ENCODE results near the gene NFX1.
"Not testable (repeated sequence)": the region's sequence is repeated elsewhere in the genome, so short reads cannot be mapped to it uniquely, and the experiment has no call there.

The NFX1 gene

DNA sequence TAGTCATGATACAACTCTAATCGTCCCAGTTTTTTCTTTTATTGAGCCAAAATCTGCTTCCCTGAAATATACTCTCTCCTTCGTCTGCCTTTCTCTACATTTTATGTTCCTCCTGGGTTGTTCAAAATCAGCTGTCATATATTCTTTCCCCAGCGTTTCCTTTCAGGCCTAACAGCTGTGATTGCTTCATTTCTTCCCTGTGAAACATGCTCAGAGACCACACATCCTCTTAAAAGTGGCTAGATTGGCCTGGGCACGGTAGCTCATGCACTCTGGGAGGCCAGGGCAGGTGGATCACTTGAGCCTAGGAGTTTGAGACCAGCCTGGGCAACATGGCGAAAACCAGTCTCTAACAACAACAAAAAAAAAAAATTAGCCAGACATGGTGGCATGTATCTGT, 25.1 kb downstream of the NFX1 start:
- ATAC-seq (no peak), DNase-seq (no peak)
- Mint-ChIP-seq H3K4me3 (no peak overlapping the region), H3K27me3 (no peaks in the 10 kb centered on the region), H3K4me1 (peaks cover 6% of the 10 kb centered on the region), H3K9me3 (no peaks in the 10 kb centered on the region), H3K27ac (no peak overlapping the region)

DNA sequence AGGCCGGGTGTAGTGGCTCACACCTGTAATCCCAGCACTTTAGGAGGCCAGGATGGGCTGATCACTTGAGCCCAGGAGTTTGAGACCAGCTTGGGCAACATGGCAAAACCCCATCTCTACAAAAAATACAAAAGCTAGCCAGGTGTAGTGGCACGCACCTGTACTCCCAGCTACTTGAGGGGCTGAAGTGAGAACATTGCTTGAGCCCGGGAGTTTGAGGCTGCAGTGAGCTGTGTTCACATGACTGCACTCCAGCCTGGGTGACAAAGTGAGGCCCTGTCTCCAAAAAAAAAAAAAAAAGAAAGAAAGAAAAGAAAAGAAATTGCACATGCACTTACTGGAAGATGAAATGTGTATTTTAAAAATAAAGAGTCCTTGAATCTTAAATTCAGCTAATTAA, 26.8 kb downstream of the NFX1 start:
- not testable (repeated sequence) for ATAC-seq

DNA sequence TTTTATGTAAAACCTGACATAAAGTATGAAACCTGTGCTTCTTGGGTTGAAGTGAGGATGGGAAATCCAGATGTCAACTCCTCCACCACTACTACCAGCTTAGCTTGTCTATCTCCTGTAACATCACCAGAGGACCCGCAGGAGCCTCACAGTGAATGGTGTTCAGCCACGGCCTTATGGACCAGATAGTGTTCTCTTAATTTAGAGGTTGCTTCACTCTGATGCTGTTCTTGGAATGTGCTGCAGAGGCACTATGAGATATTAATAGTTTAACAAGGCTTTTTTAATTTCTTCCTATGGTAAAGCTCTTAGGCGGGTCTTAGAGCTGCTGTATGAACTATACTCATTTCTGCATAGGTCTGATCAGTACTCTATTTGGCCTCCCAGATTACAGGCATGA, 27.9 kb downstream of the NFX1 start:
- ATAC-seq = no peak
- Mint-ChIP-seq H3K9me3 (no peaks in the 10 kb centered on the region), H3K27ac (no peak overlapping the region)

More for the DNA sequence above, 26.8 kb downstream of the NFX1 start:
- not testable (repeated sequence) for H3K9me3 Mint-ChIP-seq, DNase-seq, H3K4me3 Mint-ChIP-seq, H3K27ac Mint-ChIP-seq, H3K27me3 Mint-ChIP-seq
- H3K4me1 Mint-ChIP-seq = peaks cover 10% of the 10 kb centered on the region

DNA sequence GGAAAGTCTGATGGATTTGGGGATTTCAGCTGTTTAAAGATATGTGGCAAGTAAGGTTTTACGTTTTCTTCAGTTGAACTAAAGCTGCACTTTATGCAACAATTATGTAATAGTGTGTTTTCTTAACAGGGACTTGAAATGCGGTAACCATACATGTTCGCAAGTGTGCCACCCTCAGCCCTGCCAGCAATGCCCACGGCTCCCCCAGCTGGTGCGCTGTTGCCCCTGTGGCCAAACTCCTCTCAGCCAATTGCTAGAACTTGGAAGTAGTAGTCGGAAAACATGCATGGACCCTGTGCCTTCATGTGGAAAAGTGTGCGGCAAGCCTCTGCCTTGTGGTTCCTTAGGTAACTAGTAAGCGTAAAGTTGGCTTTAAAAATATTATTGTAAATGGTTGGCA, 28.5 kb downstream of the NFX1 start:
- H3K27ac Mint-ChIP-seq = no peak overlapping the region
- ATAC-seq = no peak
- peaks cover 10% of the 10 kb centered on the region for H3K4me1 Mint-ChIP-seq
- H3K27me3 Mint-ChIP-seq = no peaks in the 10 kb centered on the region
- H3K4me3 Mint-ChIP-seq = no peak overlapping the region
- no peaks in the 10 kb centered on the region for H3K9me3 Mint-ChIP-seq
- DNase-seq = no peak

More for the DNA sequence above, 27.9 kb downstream of the NFX1 start:
- H3K4me3 Mint-ChIP-seq = no peak overlapping the region
- H3K27me3 Mint-ChIP-seq = no peaks in the 10 kb centered on the region
- H3K4me1 Mint-ChIP-seq = peaks cover 10% of the 10 kb centered on the region
- no peak for DNase-seq

DNA sequence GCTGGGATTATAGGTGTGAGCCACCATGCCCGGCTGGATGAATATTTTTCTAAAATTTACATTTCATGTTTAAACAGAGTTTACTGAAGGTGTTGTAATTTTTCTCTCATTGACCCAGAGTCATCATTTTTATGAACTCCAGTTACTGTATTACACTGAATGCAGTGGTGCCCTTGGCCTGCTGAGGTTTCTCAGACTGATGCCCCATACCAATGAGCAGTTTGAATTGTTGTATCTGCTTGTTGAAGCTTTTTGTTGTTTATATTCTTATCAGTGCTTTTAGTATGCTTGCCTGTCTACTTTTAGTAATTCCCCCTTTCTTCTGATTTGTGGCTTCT, 29.9 kb downstream of the NFX1 start:
- Mint-ChIP-seq H3K9me3 (no peaks in the 10 kb centered on the region), H3K27ac (peak overlapping the region in 1 of 2 donors; percentile 80), H3K4me1 (peaks cover 10% of the 10 kb centered on the region), H3K27me3 (no peaks in the 10 kb centered on the region), H3K4me3 (no peak overlapping the region)
- DNase-seq = no peak
- no peak for ATAC-seq

DNA sequence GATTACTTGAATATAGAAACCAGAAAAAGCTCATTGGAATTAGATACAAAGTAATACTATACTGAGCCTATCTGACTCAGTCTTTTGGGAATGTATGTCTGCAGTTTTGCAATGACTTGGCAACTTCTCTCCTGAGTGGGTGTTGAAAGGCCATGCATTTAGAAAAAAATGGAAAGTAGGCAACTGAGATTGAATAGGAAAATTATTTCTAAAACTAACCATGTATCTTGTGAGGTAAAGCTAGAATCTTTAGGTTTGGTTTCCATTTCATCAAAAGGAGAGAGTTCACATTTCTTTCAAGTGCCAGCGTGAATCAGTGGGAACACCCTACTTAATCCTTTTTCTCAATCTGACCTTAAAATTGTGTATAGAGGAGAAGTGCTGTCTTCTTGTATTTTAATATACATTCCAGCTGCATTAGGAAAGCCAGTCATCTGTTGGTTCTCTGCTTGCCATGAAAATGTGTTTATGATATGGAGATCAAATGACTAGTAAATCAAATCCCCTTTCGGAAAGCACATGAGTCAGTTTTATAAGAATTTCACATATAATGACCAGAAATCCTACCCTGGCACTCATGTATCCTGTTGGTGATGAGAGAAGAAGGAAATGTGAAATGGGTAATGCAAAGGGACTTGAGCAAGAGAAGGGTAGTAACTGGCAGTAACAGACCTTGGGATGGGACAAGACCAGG, 30.4 kb downstream of the NFX1 start:
- ATAC-seq (no peak), DNase-seq (no peak)
- H3K27ac Mint-ChIP-seq = peak overlapping the region in 1 of 2 donors; percentile 80
- H3K9me3 Mint-ChIP-seq = no peaks in the 10 kb centered on the region
- peaks cover 10% of the 10 kb centered on the region for H3K4me1 Mint-ChIP-seq
- no peak overlapping the region for H3K4me3 Mint-ChIP-seq
- H3K27me3 Mint-ChIP-seq = no peaks in the 10 kb centered on the region

DNA sequence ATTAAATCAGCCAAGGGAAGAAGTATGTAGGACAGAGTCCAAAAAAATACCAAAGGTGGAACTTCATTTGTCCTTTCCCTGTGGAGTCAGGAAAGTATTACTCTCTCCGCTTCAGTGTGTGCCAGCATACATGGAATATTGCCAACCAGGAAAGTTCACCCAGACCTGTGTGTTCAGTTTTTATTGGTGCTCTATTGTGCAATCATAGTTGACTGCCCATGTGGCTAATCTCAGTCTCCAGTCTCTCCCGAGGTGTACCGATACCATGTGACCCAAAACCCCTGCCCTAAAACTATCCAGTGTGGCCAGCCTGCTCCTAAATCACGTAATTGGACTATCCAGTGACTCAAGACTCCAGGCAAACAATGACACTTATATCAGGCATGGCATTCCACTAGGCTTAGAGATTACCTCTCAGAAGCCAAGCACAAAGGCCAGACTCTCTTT, 38.8 kb downstream of the NFX1 start:
- no peak for ATAC-seq
- no peak for DNase-seq
- H3K9me3 Mint-ChIP-seq = no peaks in the 10 kb centered on the region
- no peaks in the 10 kb centered on the region for H3K4me1 Mint-ChIP-seq
- no peak overlapping the region for H3K4me3 Mint-ChIP-seq
- H3K27ac Mint-ChIP-seq = no peak overlapping the region
- H3K27me3 Mint-ChIP-seq = no peaks in the 10 kb centered on the region

DNA sequence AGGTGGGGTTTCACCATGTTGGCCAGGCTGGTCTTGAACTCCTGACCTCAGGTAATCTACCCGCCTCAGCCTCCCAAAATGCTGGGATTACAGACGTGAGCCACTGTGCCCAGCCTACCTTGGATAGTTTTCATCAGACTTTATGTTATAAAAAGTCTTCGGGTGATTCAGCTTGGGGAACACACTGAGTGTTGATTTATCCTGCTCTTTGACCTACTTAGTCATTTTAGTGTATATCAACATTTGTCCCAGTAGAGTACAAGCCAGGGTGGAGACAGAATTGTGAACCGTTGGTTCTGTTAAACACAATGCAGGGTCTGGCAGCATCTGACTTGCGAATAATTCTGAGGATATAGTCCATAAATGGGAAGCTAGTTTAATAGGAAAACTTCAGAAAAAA, 39.7 kb downstream of the NFX1 start:
- ATAC-seq (no peak), DNase-seq (no peak)
- peak overlapping the region in 1 of 2 donors; percentile 70 for H3K27ac Mint-ChIP-seq
- no peaks in the 10 kb centered on the region for H3K9me3 Mint-ChIP-seq
- H3K4me3 Mint-ChIP-seq = no peak overlapping the region
- H3K4me1 Mint-ChIP-seq = no peaks in the 10 kb centered on the region
- H3K27me3 Mint-ChIP-seq = no peaks in the 10 kb centered on the region

DNA sequence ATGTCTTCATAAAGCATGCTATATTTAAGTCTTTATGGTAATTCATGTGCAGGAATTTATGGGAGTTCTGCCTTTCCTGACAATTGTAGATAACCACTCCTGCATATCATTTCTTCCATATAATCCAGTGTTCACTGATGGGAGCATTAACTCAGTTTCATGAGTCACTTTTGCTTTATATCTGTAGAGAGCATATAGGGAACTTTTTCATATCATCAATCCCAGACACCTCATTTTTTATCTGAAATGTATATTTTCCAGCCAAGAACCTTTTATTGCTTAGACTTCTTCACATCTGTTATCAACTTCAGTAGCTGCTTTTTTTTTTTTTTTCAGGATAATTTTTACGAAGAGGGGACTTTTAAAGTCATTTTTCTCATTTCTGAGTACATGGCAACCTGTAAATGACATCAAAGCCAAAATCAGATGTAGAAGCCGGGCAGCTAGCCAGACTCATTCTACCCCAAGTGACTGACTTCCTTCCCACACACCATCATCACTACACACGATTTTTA, 41.1 kb downstream of the NFX1 start:
- no peak for DNase-seq
- H3K4me3 Mint-ChIP-seq = no peak overlapping the region
- H3K27ac Mint-ChIP-seq = peak overlapping the region in 1 of 2 donors; percentile 26
- no peaks in the 10 kb centered on the region for H3K4me1 Mint-ChIP-seq
- H3K27me3 Mint-ChIP-seq = no peaks in the 10 kb centered on the region
- no peak for ATAC-seq
- H3K9me3 Mint-ChIP-seq = no peaks in the 10 kb centered on the region

DNA sequence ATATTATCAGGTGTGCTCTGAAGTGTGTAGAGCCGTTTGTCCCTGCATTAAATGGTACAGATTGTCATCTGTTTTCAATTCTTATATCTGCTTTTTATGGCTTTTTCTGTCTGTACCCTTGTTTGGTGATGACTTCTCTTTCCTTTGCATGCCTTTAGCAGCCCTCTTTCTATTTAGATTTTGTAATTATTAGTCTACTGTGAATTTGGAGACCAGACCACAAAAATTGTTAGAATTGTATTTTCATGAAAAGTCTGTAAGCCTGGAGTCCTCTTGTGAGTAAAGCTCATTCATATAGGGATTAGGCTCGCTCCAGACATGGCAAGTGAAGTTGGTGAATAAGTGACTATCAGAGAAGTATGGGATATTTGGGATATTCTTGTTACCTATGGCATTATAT, 41.7 kb downstream of the NFX1 start:
- DNase-seq (no peak), ATAC-seq (no peak)
- H3K9me3 Mint-ChIP-seq = no peaks in the 10 kb centered on the region
- H3K4me3 Mint-ChIP-seq = no peak overlapping the region
- H3K27me3 Mint-ChIP-seq = no peaks in the 10 kb centered on the region
- peak overlapping the region in 1 of 2 donors; percentile 49 for H3K27ac Mint-ChIP-seq
- H3K4me1 Mint-ChIP-seq = no peaks in the 10 kb centered on the region

DNA sequence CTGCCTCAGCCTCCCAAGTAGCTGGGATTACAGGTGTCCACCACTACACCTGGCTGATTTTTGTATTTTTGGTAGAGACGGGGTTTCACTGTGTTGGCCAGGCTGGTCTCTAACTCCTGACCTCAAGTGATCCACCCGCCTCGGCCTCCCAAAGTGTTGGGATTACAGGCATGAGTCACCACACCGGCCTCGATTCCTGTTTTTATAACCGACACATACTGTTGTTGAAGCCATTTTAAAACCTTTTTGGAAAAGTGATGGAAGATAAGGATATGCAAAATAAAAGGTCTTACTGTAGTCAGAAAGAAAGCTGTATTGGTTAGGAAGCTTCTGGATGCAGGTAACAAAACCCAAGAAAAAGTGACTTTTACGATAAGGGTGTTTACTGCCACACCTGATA, 42.6 kb downstream of the NFX1 start:
- not testable (repeated sequence) for H3K27me3 Mint-ChIP-seq, H3K27ac Mint-ChIP-seq, DNase-seq, ATAC-seq, H3K4me1 Mint-ChIP-seq, H3K9me3 Mint-ChIP-seq, H3K4me3 Mint-ChIP-seq

DNA sequence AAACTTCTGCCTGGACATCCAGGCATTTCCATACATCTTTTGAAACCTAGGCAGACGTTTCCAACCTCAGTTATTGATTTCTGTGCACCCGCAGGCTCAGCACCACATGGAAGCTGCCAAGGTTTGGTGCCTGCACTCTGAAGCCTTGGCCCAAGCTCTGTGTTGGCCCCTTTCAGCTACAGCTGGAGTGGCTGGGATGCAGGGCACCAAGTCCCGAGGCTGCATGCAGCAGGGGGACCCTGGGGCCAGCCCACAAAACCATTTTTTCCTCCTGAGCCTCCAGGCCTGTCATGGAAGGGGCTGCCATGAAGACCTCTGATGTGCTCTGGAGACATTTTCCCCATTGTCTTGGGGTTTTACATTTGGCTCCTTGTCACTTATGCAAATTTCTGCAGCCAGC, 49.9 kb downstream of the NFX1 start:
- H3K4me1 Mint-ChIP-seq = peaks cover 8% of the 10 kb centered on the region

DNA sequence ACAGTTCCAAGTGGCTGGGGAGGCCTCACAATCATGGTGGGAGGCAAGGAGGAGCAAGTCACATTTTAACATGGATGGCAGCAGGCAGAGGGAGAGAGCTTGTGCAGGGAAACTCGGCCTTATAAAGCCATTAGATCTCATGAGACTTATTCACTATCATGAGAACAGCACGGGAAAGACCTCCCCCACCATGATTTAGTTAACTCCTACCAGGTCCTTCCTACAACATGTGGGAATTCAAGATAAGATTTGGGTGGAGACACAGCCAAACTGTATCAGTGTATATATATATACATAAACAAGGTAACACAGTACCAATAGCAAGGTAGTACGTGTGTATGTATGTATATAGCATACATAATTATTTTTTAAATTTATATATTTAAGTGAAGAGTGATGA, 50.9 kb downstream of the NFX1 start:
- Mint-ChIP-seq H3K27me3 (no peaks in the 10 kb centered on the region), H3K9me3 (peaks cover 21 to 31% of the 10 kb centered on the region in 2 donors), H3K27ac (no peak overlapping the region), H3K4me1 (peaks cover 8% of the 10 kb centered on the region), H3K4me3 (no peak overlapping the region)
- ATAC-seq (no peak), DNase-seq (no peak)

More for the DNA sequence above, 49.9 kb downstream of the NFX1 start:
- Mint-ChIP-seq H3K9me3 (peaks cover 21 to 31% of the 10 kb centered on the region in 2 donors), H3K27ac (peak overlapping the region in 1 of 2 donors; percentile 6), H3K27me3 (no peaks in the 10 kb centered on the region), H3K4me3 (no peak overlapping the region)
- no peak for ATAC-seq
- no peak for DNase-seq

DNA sequence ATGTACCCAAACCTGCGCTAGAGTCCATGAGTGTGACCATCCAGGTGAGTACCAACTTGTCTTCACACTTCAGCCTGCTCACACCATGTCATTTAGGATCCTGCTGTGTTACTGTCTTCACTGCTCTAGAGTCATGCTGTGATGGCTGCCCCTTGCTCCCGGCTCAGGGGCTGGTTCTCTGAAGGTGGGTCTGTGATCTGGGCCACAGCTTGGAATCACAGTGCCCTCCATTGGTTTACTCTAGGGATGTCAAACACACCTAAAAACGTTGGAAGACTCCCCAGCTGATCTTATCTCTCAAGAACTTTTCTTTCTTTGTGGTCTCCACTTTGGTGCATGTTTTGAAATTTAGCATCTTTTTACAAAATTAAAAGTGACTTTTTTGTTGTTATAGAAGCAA, 53.8 kb downstream of the NFX1 start:
- ATAC-seq (no peak), DNase-seq (no peak)
- no peak overlapping the region for H3K4me3 Mint-ChIP-seq
- no peak overlapping the region for H3K27ac Mint-ChIP-seq
- H3K27me3 Mint-ChIP-seq = no peaks in the 10 kb centered on the region
- peaks cover 8% of the 10 kb centered on the region for H3K4me1 Mint-ChIP-seq
- peaks cover 18 to 22% of the 10 kb centered on the region in 2 donors for H3K9me3 Mint-ChIP-seq

DNA sequence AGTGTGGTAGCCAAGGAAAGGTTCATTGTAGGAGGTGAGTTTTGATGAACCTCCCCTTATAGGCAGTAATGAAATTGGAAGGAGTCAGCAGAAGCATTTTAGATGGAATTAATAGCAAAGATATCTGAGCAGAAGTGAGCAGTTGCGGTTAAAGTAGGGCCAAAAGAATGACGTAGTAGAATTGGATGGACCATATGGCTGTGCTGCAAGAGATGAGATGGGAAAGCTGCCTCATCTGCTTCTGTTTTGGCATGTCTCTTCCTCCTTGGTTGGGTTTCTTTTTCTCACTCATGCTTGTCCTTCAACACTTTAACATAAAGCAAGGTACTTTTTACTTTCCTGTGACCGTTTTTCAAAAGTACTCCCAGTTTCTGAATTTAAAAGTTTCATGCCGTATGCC, 56.2 kb downstream of the NFX1 start:
- no peaks in the 10 kb centered on the region for H3K4me1 Mint-ChIP-seq
- no peak for ATAC-seq
- no peaks in the 10 kb centered on the region for H3K9me3 Mint-ChIP-seq
- H3K4me3 Mint-ChIP-seq = no peak overlapping the region
- H3K27ac Mint-ChIP-seq = peak overlapping the region; percentile 61 to 64
- no peaks in the 10 kb centered on the region for H3K27me3 Mint-ChIP-seq
- no peak for DNase-seq

DNA sequence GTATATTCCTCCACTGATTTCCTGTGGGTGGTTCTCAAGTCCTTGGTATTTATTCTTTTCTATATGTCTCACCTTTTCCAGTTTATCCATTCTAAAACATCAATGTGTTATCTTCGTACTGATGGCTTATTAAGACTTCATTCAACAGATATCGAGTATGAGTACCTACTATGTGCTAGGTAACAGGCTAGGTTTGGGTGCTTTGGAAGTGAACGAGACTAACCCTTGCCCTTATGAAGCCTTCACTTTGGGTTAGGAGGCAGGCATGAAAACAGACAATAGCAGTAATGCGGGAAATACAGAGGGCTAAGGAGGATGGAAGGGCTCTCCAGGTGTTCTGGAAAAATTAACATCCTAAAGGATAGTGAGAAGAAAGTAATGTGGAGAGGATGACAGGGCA, 58.7 kb downstream of the NFX1 start:
- H3K4me1 Mint-ChIP-seq = no peaks in the 10 kb centered on the region
- peak overlapping the region in 1 of 2 donors; percentile 45 for H3K27ac Mint-ChIP-seq
- H3K27me3 Mint-ChIP-seq = no peaks in the 10 kb centered on the region
- no peak for ATAC-seq
- DNase-seq = no peak
- H3K4me3 Mint-ChIP-seq = no peak overlapping the region
- no peaks in the 10 kb centered on the region for H3K9me3 Mint-ChIP-seq

DNA sequence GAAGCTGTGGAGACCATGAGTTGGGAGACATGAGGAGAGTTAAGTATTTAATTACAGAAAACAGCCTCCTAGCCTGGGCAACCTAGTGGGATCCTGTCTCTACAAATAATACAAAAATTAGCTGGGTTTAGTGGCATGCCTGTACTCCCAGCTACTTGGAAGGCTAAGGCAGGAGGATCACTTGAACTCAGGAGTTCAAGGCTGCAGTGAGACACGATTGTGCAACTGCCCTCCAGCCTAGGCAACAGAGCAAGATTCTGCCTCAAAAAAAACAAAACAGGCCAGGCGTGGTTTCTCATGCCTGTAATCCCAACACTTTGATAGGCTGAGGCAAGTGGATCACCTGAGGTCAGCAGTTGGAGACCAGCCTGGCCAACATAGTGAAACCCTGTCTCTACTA, 59.4 kb downstream of the NFX1 start:
- H3K9me3 Mint-ChIP-seq = no peaks in the 10 kb centered on the region
- H3K4me1 Mint-ChIP-seq = no peaks in the 10 kb centered on the region
- H3K27ac Mint-ChIP-seq = no peak overlapping the region
- no peak overlapping the region for H3K4me3 Mint-ChIP-seq
- no peaks in the 10 kb centered on the region for H3K27me3 Mint-ChIP-seq
- ATAC-seq (no peak), DNase-seq (no peak)
